GM19468 (cell line): Measurements from ENCODE around the gene PSKH1.
"Not testable (repeated sequence)": the region's sequence is repeated elsewhere in the genome, so short reads cannot be mapped to it uniquely, and the experiment has no call there.

ENCODE experiments used
- ATAC-seq: cut with Tn5 transposase; IDR thresholded peaks from one replicate; pipeline ENCODE4 v1.9.1; 2021; ENCODE audit warnings: mild to moderate bottlenecking, moderate library complexity, moderate number of reproducible peaks; ENCODE audit not compliant: unreplicated experiment; ENCODE audit errors: extremely low read depth

PSKH1 gene

DNA sequence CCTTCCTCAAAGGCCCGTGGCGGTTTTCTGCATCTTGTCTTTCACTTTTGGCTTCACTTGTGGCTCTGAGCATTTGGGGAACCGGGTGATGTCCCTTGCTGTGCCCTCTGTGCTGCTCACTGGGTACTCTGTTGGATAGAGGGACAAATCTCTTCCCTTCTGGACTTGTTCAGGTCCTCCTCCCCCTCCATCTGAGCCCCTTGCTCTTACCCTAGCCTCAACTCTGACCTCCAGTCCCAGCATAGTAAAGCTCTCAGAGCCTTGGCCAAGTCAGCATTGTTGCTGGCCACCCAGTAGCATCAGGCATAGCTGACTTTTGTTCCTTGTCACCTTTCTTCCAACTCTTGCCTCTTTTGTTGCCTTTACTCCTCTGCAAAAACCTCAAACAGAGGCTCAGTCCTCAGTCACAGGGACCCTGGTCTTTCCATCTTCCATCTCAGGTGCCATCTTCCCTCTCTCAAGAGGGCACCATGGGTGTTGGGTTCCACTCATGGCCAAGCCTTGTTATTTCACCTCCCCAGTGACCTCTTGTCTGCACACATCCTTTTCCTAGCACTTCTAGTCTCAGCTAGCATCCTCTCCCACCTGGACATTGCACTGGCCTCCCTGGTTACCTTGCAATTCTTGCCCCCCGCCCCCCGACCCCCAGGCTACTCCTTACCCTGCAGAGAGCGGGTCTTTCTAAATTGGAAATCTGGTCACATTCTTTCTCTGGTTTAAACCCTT is 44.0 kb downstream of the PSKH1 start:
- ATAC-seq, result no peak

GRCh38 chr16:67937713-67938112 is 44.7 kb downstream of the PSKH1 start:
- ATAC-seq, result not testable (repeated sequence)

- no peak for ATAC-seq
Observed at GRCh38 chr16:67939507-67940445, 46.7 kb downstream of the PSKH1 start.

DNA sequence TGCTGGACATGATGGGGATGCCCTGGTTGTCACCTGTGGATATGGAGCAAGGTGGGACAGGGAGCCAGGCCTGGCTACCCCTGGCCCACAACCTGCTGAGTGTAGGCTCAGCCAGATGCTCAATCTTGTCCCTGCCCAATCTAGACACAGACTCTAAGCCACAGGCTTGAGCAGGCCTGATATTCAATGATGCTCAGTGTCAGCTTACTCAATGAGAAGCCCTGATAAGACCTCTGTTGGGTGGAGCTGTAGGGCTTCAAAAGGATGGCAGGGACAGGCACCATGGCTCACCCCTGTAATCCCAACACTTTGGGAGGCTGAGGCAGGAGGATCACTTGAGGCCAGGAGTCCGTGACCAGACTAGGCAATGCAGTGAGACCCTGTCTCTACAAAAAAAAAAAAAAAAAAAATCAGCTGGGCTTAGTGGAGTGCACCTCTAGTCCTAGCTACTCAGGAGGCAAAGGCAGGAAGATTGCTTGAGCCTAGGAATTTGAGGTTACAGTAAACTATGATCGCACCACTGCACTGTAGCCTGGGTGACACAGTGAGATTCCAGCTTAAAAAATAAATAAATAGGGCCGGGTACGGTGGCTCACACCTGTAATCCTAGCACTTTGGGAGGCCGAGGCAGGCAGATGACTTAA is 47.5 kb downstream of the PSKH1 start:
- ATAC-seq, result no peak

- ATAC-seq, result no peak
Observed at GRCh38 chr16:67941469-67942199, 48.6 kb downstream of the PSKH1 start.

- no peak for ATAC-seq
Observed at GRCh38 chr16:67942200-67942509, 49.1 kb downstream of the PSKH1 start.

GRCh38 chr16:67942510-67943255 is 49.6 kb downstream of the PSKH1 start:
- ATAC-seq, result no peak

DNA sequence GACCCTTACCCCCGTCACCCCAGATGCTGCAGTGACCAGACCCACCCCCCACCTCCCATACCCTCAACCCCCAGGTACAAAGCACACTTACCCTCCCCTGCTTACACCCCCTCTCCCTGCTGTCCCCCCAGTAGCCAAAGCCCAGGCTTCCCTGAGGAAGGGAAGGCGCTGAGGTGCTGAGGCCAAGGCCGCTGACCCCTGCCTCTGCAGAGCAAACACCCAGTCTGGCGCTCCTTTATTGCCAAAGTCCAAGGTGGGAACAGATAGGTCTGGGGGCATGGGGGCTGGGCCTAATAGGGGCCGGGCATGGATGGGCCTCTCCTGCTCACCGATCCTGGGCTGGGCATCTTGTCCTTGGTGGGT is 50.2 kb downstream of the PSKH1 start:
- no peak for ATAC-seq

DNA sequence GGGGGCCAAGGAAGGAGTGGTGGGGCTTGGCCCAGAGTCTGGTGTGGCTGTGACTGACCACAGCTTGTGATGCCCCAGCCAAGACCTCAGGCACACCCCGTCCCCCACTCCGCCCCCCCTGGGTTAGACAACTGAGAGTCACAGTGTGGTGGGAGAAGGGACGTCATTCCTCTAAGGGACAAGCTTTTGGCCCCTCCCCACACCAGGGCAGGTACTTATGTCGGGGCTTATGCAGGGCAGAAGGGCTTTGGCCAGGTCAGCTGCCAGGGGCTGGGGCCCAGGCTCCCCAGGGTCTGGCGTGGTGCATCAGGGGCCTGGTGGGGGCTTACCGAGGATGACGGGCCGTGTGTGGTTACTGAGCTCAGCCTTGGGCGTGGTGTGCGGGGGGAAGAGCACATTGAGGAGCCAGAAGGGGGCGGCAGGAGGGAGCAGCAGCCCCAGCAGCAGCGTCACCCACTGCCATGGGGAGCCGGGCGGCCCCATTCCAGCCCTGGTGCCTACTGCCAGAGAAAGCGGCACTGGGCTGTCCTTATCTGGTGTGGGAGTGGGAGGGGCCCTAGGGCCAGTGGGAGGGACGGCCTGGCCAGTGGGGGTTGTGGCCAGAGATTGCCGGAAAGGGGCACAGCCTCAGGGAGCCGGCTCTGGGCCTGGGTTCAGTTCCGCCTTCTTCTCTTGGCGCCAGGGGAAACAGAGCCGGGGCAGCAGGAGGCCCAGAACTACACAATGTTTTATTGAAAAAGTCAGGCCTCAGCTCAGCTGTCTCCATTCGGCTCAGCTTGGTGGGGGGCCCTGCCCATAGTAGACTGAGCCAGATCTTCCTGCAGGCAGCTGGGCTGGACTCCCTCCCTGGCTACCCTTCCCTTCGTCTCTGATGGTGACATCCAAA is 50.8 kb downstream of the PSKH1 start, which contains the start of gene LCAT:
Gene LCAT (minus strand): TSS at position 502 of the 886 bp plus-strand sequence. CDS start 19 bp downstream, at position 483.
- ATAC-seq, result no peak

- ATAC-seq, result no peak
Observed at GRCh38 chr16:67944690-67945391, 51.8 kb downstream of the PSKH1 start.

GRCh38 chr16:67945392-67945933 is 52.4 kb downstream of the PSKH1 start:
- no peak for ATAC-seq

DNA sequence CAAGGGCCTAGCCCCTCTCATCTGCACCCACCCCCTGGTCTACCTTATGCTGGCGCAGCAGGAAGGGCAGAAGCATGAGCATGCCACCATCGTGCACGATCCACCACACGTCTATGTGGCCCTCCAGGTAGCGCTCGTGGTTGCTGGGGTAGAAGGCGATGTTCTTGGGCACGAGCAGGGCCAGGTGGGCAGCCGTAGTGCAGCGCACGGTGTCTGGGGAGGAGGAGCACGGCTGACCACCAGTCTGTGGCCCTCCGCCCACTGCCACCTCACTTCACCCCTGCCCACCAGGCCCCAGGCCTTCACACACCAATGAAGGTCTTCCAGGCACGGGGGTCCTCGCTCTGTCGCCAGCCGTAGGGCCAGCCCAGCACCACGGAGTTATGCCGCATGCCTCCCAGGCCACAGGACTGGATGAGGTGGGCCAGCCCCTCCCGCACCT is 53.1 kb downstream of the PSKH1 start:
- ATAC-seq, result no peak

GRCh38 chr16:67946966-67947558 is 54.0 kb downstream of the PSKH1 start:
- no peak for ATAC-seq

DNA sequence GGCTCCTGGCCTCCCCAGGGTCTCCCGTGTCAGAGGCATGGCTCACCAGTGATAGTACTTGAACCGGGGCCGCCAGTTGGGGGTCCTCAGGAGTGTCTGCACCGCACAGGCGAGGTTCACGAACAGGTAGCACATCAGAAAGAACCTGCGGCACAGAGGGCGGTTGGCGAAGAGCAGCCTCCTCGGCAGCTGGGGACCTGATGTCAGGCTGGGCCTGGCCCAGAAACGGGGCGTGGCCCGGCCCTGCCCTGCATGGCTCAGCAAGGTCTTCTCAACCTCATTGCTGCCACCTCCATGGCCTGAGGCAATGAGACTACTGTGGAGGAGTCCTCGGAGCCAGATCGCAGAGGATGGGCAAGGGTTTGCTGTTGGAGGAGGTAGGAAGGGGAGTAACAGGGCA is 55.0 kb downstream of the PSKH1 start:
- ATAC-seq, result no peak

- ATAC-seq, result no peak
Observed at GRCh38 chr16:67949645-67950044, 56.6 kb downstream of the PSKH1 start.

GRCh38 chr16:67950335-67950843 is 57.3 kb downstream of the PSKH1 start:
- no peak for ATAC-seq

DNA sequence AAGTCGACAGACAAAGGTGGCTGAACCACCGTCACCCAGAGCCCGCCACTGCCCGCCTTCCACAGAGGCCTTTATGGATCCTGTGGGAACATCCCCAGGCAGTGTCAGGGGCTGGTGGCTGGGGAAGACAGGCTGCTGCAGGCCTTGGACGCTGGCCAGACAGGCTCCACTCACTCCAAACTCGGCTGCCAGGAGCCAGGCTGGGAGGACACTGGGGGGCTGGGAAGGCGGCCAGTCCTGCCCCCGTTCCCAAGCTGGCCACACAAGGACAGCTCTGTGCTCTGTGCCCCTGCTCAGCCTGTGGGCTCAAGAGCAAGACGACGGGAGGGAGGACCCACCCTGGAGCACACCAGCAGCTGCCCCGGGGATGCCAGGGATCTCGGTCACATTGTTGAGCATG is 58.4 kb downstream of the PSKH1 start:
- ATAC-seq, result no peak
